Measurements from ENCODE around the gene RNPEPL1.

The RNPEPL1 gene

DNA sequence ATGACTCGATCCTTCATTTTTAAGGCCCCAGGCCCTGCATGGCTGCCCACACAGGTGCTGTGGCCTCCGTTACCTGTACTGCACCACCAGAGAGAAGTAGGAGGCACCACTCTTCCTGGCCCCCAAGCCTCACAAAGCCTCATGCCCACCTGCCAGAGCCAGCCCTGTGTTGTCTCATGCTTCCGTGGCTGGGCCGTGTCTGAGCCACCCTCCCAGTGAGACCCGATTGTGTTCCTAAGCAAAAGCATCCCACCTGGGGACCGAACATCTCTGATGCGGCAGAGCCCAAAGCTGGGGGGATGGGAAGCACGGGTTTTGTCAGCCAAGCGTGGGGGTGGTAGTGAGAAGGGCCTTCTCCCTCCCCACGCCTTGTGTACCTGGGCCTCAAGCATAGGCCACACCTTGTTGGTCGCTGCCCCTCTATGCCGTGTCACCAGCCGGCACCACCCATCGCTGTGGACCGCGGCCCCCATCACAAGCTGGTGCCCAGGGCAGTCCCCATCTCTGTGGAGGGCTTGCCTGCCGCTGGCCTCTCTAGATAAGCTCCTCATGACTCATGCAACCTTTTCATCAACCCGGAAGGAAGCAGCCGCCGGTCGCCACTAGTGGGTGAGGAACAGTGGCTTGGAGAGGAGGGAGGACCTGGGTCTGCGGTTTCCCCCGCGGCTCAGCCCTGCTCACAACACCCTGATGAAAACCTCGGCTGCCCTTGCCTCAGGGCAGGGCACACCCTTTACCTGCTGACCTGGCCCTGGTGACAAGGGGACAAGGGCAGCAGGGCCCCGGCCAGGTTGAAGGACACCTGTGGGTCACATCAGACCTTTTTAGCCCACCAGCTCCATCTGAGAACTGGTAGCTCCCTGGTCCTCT is 2.7 kb upstream of the RNPEPL1 start:
- DNase-seq (ENCODE audit: low read depth) = peak; percentile 80

- DNase-seq (ENCODE audit: low read depth) = peak; percentile 84
Observed at GRCh38 chr2:240566203-240567136, 1.8 kb upstream of the RNPEPL1 start.

DNA sequence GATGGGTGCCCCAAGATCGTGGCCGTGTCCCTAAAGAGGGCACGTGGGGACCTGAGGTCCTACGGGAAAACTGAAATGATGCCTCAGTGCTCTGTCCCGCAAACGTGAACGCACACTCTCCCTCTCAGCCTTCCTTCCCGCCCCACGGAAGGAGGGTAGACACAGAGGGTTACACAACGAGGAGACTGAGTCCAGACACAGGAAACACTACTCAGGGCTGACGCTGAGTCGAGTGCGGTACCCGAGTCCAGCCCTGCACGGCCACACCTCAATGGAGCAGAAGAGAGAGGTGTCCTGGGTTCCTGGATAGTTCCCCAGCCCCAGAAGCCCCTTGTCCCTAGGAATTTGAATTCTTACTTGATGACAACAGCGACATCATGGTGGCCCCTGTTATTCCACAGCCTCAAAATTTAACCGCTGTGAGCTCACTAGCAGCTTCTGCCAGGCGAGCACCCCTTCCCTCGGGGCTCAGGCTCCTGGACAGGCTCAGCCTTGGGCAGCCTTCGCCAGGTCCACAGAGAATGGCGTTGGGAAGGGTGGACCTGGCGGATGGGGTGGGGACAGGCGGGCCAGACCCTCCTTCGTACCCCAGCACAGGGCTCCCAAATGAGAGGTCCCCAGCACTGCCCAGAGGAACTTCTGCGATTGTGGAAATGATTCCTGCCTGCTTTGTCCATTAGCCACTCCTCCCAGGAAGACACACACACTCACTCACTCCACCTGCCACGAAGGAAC is 980 bp upstream of the RNPEPL1 start:
- DNase-seq (ENCODE audit: low read depth) = no peak

GRCh38 chr2:240568678-240569522 is 616 bp downstream of the RNPEPL1 start:
- DNase-seq (ENCODE audit: low read depth) = no peak

DNA sequence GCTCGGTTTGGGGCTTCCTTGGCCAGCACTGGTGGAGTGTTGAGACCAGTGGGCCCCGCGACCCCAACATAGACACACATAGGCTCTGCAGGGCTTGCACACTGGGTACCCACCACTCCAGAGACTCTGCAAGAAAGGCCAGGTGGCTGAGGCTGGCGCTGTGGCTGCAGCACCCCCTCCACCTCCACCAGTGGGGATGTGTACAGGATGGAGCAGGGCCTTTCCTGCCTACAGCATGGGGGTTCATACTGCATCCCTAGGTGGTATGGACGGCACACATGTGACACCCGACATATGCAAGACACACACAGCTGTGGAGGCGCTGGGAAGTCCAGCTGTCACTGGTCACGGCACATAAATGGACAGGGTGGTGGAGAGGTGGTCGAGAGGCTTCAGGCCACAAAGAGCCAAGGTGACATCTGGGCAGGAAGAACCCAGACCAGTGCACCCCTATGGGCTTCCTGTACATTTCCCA is 1.3 kb downstream of the RNPEPL1 start:
- no peak for DNase-seq (ENCODE audit: low read depth)

DNA sequence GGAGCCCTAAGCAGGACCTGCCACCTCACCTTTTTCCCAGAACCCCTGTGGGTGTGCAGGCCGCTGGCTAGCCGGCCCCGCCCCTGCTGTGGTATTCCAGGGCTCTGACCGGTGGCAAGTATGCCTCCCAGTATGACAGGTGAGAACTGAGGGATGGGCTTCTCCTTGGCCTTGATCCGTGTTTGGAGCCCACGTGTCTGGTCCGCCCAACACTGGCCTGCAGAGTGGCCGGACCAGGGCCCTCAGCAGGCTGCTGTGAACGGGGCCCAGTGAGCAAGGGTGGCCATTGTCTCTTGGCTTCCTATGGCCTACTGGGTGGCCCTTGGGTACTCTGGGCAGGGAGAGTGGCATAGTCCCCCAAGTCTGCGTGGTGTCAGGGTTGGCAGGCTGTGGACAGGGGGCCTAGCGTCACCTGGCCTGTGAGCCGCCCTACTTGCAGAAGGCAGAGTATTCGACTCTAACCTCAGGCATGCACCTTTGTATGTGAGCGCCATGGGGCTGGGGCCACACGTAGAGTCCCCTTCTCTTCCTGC is 1.8 kb downstream of the RNPEPL1 start:
- DNase-seq (ENCODE audit: low read depth) = no peak

- no peak for DNase-seq (ENCODE audit: low read depth)
Observed at GRCh38 chr2:240570531-240571313, 2.4 kb downstream of the RNPEPL1 start.

DNA sequence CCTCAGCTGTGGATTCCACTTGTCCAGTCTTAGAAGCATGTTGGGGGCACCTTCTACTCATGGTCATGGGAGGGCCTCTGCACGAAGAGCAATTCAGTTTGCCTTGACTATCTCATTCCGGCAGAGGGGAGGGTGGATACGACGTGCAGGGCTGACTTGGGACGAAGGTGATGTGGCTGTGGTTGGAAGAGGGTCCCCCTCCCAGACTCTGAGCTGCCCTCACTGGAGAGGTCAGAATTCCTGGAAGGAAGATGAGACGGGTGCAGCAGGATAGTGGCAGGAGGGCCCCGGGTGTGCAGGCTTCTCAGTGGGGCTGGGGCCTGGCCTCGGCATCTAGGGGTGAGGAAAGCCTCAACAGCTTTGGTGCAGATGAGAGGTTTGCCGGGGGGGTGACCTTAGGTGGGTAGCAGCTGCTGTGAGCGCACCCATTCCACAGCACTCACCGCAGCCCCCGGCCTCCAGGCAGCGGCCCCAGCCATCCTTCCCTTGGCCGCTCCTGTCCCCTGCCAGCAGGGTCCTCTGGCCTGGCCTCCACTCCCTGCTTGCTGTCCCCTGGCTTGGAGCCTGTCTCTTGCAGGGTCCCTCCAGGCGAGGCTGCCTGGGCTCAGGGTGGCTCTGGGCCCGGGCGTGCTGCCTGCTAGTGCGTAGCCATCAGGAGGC is 3.2 kb downstream of the RNPEPL1 start:
- no peak for DNase-seq (ENCODE audit: low read depth)

DNA sequence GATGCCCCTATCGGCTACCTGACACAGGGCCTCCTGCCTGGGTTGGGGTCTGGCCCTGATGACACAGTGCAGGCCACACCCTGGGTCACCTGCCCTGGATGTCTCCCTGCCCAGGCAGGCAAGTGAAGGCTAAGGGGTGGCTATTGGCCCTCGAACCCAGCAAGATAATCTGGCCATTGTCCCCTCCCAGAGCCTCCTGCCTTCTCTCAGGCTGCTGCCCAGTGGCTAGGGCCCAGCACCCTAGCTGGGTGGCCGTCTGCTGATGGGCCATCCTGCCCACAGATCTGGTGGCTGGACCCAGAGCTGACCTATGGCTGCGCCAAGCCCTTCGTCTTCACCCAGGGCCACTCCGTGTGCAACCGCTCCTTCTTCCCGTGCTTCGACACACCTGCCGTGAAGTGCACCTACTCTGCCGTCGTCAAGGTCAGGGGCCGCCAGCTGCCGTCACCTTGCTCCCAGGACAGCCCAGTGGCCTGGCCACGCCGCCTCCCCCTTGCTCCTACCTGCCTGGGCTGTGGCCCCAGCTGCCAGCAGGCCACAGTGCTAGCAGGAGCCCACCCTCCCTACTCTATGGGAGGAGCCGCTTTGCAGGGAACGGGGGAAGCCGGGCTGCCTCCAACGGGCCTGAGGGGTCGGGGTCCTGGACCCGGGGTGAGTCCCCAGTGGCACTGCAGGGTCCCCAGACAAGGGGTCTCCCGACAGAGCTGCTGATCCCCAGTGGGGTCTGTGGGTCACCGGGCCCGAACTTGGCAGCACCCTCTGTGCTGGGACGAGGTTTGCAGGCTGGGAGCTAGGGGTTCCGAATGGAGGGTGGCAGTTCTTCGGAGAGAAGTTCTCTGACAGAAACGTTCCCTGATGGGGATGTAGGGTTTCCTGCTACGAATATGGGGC is 4.1 kb downstream of the RNPEPL1 start:
- DNase-seq (ENCODE audit: low read depth) = no peak

GRCh38 chr2:240573071-240573515 is 4.8 kb downstream of the RNPEPL1 start:
- DNase-seq (ENCODE audit: low read depth) = no peak

DNA sequence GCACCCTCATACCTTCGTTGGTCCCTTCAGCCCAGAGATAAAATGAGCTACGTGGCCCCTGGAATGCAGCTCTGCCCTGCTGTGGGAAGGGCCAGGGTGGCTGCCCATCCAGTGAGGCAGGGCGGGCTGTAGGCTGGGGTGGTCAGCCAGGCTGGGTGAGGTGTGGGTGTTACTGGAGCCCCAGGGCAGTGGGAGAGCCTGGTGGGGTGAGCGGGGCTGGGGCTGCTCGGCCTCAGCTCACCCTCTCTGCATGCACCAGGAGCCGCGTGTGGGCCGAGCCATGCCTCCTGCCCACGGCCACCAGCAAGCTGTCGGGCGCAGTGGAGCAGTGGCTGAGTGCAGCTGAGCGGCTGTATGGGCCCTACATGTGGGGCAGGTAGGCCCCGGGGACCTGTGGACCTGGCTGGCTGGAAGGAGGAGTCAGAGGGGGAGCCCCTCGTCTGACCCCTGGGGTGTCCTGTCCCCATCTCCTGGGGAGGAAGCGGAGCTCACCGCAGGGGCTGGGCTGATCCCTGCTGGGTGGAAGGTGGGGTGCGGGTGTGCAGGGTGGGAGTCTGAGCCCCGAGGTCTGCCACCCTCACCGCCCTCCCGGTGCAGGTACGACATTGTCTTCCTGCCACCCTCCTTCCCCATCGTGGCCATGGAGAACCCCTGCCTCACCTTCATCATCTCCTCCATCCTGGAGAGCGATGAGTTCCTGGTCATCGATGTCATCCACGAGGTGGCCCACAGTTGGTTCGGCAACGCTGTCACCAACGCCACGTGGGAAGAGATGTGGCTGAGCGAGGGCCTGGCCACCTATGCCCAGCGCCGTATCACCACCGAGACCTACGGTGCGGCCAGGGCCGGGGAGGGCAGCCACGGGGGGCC is 5.5 kb downstream of the RNPEPL1 start:
- DNase-seq (ENCODE audit: low read depth) = no peak

- no peak for DNase-seq (ENCODE audit: low read depth)
Observed at GRCh38 chr2:240574386-240575100, 6.3 kb downstream of the RNPEPL1 start.

GRCh38 chr2:240575101-240575965 is 7.0 kb downstream of the RNPEPL1 start:
- DNase-seq (ENCODE audit: low read depth) = no peak

GRCh38 chr2:240576036-240576435 is 7.8 kb downstream of the RNPEPL1 start:
- DNase-seq (ENCODE audit: low read depth) = no peak

DNA sequence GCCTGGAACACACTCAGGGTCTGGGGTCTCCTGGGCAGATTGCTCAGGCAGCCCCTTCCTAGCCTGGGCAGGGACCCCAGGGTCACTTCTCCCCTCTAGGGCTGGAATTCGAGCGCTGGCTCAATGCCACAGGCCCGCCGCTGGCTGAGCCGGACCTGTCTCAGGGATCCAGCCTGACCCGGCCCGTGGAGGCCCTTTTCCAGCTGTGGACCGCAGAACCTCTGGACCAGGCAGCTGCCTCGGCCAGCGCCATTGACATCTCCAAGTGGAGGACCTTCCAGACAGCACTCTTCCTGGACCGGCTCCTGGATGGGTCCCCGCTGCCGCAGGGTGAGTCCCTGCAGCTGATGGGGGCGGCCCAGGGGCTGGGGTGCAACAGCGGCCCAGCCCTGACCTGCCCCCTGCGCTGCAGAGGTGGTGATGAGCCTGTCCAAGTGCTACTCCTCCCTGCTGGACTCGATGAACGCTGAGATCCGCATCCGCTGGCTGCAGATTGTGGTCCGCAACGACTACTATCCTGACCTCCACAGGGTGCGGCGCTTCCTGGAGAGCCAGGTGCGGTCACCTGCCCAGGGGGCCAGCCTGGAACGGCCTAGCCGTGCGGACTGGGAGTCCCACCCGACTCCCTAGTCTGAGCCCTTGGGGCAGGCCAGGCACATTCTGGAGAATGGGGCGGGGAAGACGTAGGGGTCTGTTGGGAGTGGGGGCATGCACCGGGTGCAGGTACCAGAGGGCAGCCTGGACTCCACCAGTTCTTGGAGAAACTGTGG is 8.3 kb downstream of the RNPEPL1 start:
- no peak for DNase-seq (ENCODE audit: low read depth)
